Embryonic facial prominence (tissue), 1 donor: ENCODE data around the gene TNS3.
"Not testable (repeated sequence)": the region's sequence is repeated elsewhere in the genome, so short reads cannot be mapped to it uniquely, and the experiment has no call there.

Experiments used
- DNase-seq: peaks from one replicate; pipeline ENCODE4 v3.0.0-alpha.2; 2016; ENCODE audit errors: extremely low spot score

TNS3 gene

DNA sequence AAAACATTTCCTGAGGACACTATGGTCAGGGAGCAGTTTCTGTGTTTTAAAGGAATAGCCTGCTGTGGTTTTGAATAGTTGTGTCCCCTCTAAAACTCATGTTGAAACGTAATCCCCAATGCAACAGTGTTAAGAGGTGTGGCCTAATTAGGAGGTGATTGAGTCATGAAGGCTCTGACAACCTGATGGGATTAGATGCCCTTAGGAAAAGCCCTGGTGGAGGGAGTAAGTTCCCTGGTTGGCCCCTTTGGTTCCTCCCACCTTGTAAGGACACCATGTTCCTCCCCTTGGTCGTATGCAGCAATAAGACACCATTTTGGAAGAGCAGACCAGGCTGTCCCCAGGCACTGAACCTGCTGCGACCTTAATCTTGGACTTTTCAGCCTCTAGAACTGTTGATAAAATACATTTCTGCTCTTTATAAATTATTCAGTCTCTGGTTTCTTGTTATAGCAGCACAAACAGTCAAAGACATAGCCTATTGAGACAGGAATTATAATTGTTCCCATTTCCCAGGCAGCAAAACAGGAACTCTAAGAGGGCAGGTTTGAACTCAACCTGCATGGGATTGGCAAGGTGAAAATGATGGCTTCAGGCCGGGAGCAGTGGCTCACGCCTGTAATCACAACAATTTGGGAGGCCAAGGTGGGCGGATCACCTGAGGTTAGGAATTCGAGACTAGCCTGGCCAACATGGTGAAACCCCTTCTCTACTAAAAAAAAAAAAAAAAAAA lies 20.5 kb upstream of the TNS3 start:
- no peak for DNase-seq

- no peak for DNase-seq
Measured at GRCh38 chr7:47601881-47602249, 20.0 kb upstream of the TNS3 start.

- no peak for DNase-seq
Measured at GRCh38 chr7:47601119-47601880, 19.4 kb upstream of the TNS3 start.

- no peak for DNase-seq
Measured at GRCh38 chr7:47600199-47601118, 18.5 kb upstream of the TNS3 start.

- DNase-seq: no peak
Measured at GRCh38 chr7:47597379-47597778, 15.5 kb upstream of the TNS3 start.

DNA sequence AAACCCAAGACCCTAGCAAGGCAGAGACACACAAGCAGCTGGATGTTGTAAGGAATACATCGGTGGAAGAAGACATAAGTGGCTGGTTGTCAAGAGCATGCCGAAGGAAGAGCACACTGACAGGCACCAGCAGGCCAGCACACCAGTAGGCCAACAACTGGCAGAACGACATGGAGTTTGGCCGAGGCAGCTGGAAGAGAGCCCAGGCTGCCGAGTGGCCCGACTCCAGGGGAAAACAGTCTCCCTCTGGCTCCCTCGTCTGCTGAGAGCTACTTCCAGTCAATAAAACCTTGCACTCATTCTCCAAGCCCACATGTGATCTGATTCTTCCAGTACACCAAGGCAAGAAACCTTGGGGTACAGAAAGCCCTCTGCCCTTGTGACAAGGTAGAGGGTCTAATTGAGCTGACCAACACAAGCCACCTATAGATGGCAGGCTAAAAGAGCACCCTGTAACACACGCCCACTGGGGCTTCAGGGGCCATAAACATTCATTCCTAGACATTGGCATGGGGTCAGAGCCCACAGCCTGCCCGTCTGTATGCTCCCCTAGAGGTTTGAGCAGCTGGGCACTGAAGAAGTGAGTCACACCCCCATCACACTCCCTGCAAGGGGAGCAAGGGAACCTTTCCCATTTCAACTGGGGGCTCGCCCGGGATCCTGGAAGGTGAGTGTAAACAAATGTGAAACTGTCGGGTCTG lies 14.7 kb upstream of the TNS3 start:
- DNase-seq: no peak

DNA sequence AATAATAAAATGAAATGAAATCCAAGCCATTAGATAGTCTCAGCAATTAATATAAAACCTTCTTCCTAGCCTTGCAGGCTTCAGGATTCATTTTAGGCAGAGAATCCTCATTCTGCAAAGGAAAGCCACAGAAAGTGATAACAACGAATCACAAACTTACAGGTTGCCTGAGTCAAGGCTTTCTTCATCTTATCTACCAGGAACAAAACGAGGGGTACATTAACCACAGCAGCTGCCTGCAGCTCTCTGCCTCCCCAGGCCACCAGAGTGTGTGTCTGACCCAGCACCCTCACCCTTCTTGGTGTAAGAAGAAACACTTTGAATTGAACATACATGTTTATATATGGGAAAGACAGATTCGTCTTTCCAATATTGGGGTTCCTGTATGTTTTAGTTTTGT lies 12.5 kb upstream of the TNS3 start:
- no peak for DNase-seq

GRCh38 chr7:47591655-47592572 lies 10.0 kb upstream of the TNS3 start:
- DNase-seq: no peak

GRCh38 chr7:47591089-47591654 lies 9.3 kb upstream of the TNS3 start:
- no peak for DNase-seq

DNA sequence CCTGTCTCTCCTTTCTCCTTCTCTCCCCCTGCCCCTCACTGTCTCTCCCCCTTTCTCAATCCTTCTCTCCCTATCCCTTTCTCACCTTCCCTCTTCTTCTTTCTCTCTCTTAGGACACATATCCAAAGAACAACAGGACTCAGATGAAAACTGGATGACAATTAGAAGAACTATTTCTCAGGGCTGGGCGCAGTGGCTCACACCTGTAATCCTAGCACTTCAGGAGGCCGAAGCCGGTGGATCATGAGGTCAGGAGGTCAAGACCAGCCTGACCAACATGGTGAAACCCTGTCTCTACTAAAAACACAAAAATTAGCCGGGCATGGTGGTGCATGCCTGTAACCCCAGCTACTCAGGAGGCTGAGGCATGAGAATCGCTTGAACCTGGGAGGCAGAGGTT lies 8.3 kb upstream of the TNS3 start:
- DNase-seq: not testable (repeated sequence)

GRCh38 chr7:47588704-47589225 lies 6.9 kb upstream of the TNS3 start:
- DNase-seq: no peak

GRCh38 chr7:47587976-47588375 lies 6.1 kb upstream of the TNS3 start:
- DNase-seq: no peak

DNA sequence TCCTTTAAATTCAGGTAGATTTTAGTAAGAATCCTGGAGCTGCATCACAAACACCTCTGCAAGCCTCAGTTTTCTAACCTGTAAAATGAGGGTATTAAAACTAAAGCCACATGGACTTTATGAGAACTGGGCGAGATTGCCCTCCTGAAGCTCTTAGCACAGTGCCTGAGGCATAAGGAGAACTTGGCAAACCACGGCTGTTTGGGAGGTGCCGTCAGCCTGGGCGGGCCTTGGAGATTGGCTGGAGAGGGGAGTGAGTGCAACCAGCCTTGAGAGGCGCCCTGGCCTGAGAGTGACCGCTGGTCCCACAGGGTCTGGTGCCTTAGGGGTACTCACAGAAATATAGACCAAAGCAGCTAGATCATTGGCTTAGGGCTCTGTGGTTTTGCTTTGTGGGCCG lies 5.4 kb upstream of the TNS3 start:
- DNase-seq: no peak

GRCh38 chr7:47586925-47587324 lies 5.0 kb upstream of the TNS3 start:
- DNase-seq: no peak

GRCh38 chr7:47586161-47586670 lies 4.3 kb upstream of the TNS3 start:
- DNase-seq: not testable (repeated sequence)

- no peak for DNase-seq
Measured at GRCh38 chr7:47584536-47584895, 2.6 kb upstream of the TNS3 start.

DNA sequence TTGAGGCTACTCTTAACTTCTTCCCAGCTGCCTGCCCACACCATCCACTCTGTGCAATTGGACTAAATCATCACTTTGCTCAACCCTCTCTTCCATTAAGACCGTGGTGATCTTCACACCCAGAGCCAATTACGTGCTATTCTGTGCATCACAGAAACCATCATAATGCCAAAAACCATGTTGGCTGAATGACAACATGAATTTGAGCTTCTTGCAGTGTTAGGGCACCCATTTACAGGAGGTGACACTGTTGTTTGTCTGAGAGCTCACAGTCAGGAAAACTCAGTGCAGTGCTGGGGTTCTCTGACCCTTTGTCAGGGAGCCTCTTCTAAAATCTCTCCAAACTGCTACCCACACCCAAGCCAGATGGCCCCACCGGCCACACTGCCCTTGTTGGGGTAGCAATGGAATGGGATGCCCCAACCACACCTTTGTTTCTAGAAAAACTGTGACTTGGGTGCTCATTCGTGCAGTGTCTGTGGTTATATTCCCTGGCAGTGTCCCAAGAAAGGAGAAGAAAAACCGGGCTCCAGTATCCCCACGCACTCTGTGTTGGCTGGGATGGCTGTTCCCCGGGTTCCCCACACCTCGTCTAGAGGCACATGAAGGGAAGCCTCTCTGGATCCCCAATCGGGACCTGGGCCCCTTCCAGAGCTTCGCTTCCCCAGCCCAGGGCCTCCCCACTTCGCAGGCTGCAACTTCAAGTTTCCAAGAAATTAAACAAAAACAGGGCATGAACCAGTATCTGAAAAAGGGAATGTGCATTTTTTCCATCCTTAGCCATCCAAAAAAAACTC lies 2.0 kb upstream of the TNS3 start:
- no peak for DNase-seq

DNA sequence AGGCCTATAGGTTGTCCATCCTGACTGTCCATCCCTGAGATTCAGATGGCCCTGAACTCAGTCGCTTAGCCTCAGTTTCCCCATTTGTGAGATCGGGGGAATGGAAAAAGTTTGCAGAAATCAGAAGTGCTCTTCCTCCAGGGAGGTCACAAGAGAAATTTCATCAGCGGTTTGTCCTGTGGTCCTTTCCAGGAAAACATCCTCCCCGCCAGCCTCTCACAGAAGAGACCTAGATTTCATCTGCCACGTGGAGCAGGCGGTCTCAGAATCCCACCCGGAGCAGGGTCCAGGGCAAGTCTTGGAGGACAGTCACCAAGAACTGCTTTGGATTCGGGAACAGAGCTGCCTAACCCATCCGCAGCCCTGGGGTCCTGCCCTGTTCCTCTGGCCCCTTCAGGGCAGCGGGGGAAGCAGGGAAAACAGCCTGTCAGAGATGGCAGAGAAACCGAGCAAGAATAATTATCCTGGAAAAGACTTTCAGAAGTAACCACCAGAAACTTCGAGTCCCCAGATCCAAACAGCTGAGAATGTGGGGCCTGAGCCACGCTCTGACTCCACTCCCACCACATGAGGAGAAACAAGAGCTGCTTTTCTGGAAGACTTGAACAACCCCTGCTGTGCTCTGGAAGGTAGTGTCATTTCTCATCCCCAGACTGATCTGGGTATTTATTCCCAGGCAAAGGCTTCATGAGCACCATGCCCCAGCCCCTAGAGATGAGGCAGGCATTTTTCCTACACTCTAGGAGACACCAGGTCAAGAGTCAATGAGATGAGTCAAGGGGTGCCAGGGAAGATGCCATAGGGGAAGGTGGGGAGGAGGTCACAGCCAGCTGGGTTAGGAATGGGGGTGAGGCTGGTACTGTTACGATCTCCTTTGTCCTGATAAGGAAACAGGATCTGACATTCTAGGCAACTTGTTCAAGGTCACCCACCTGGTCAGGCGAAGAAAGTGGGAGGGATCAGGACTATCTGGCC lies 1.1 kb upstream of the TNS3 start:
- DNase-seq: no peak
